HCT116 (cell line): Measurements from ENCODE around the gene ARMC8. TPM values are rescaled to one million over a fixed set of nuclear protein-coding genes. Genes with fewer than 3 reads are reported as not detected.

ENCODE experiments used
- ATAC-seq: fragments of 200-7000 bp; cut with Tn5 transposase; 2 replicates; pipeline ENCODE4 v1.9.1; 2020; ENCODE audit warnings: mild to moderate bottlenecking, moderate library complexity
- BruUV-seq: library from RNA; stranded (reverse); fragments of 400-500 nt; replicated peaks from 2 replicates; lab custom pipeline; 2021; lab: Mats Ljungman, UMichigan
- CTCF ChIA-PET: fragments of 300-600 bp; sonication (Branson Sonifier 250); formaldehyde crosslinking; loops from one replicate; lab custom pipeline; 2021; ENCODE audit warnings: antibody characterized with exemption; lab: Charles Lee
- POLR2A ChIA-PET: fragments of 300-600, 350-600 bp; sonication (Branson Sonifier 250); formaldehyde crosslinking; loops from one replicate; lab custom pipeline; 2021; ENCODE audit warnings: antibody characterized with exemption; lab: Charles Lee
- RAD21 ChIA-PET, 2 experiments: fragments of 300-600 bp; sonication (Branson Sonifier 250); formaldehyde crosslinking; loops; one replicate each; lab custom pipeline; 2023; ENCODE audit warnings: low total read pairs in 2 of 2; ENCODE audit not compliant: uncharacterized antibody in 2 of 2, unreplicated experiment in 2 of 2, low non-redundant PET in 1 of 2; lab: Charles Lee
- DNase-seq: peaks from one replicate; pipeline ENCODE4 v3.0.0-alpha.2; 2010; ENCODE audit warnings: low read depth, low spot score
- H2AFZ ChIP-seq: fragments of 200-600 bp; shearing (Covaris generic), sonication (generic); 2 replicates; pipeline ENCODE4 v1.6.1; 2017; ENCODE audit warnings: low read depth, mixed run types, mixed read lengths, antibody characterized with exemption, low read length; ENCODE audit not compliant: poor library complexity, severe bottlenecking
- H3K27ac ChIP-seq: 2 replicates; pipeline ENCODE4 v1.5.1; 2012; ENCODE audit warnings: low read depth, low read length
- H3K27me3 ChIP-seq: fragments of 200-600 bp; sonication (generic); 2 replicates; pipeline ENCODE4 v1.6.1; 2016; ENCODE audit warnings: mixed run types, low read length, mixed read lengths; ENCODE audit not compliant: insufficient read depth
- H3K36me3 ChIP-seq, 2 experiments: fragments of 200-500 bp in 1 of 2; fragments of 200-600 bp in 1 of 2; sonication (Bioruptor generic) in 1 of 2; sonication (generic) in 1 of 2; 2 replicates each; pipeline versions ENCODE4 v1.5.1 to v1.6.1; 2014 to 2016; ENCODE audit warnings: low read length in 2 of 2, inconsistent platforms in 1 of 2, mixed read lengths in 1 of 2, mixed run types in 1 of 2; ENCODE audit not compliant: insufficient read depth in 2 of 2, control insufficient read depth in 1 of 2
- H3K4me1 ChIP-seq, 2 experiments: fragments of 200-600 bp in 1 of 2; sonication (generic) in 1 of 2; 2 replicates each; pipeline versions ENCODE4 v1.5.1 to v1.6.1; 2012 to 2017; ENCODE audit warnings: low read length in 2 of 2, inconsistent platforms in 1 of 2, mild to moderate bottlenecking in 1 of 2, mixed read lengths in 1 of 2, mixed run types in 1 of 2, moderate library complexity in 1 of 2; ENCODE audit not compliant: insufficient read depth in 2 of 2, control insufficient read depth in 1 of 2
- H3K4me2 ChIP-seq: fragments of 200-600 bp; sonication (generic); 2 replicates; pipeline ENCODE4 v1.6.1; 2017; ENCODE audit warnings: mixed run types, low read length, mixed read lengths
- H3K4me3 ChIP-seq, 2 experiments: fragments of 200-600 bp in 1 of 2; sonication (generic) in 1 of 2; replicated peaks in 1 of 2; 2 replicates each; pipeline ENCODE4 v1.5.1; 2011 to 2016; ENCODE audit warnings: low read length in 2 of 2, control low read depth in 1 of 2, low read depth in 1 of 2, mild to moderate bottlenecking in 1 of 2, mixed read lengths in 1 of 2, mixed run types in 1 of 2
- H3K79me2 ChIP-seq: fragments of 200-600 bp; sonication (generic); 2 replicates; pipeline ENCODE4 v1.6.1; 2017; ENCODE audit warnings: mild to moderate bottlenecking, mixed run types, low read length, moderate library complexity, mixed read lengths; ENCODE audit not compliant: insufficient read depth
- H3K9ac ChIP-seq: fragments of 200-600 bp; sonication (generic); 2 replicates; pipeline ENCODE4 v1.6.1; 2016; ENCODE audit warnings: low read length, mixed read lengths
- H3K9me2 ChIP-seq: fragments of 200-600 bp; sonication (generic), shearing (Covaris generic); 2 replicates; pipeline ENCODE4 v1.6.1; 2017; ENCODE audit warnings: mixed run types, mild to moderate bottlenecking, moderate library complexity; ENCODE audit not compliant: insufficient read depth
- H3K9me3 ChIP-seq, 2 experiments: fragments of 200-500 bp in 1 of 2; fragments of 200-600 bp in 1 of 2; sonication (Bioruptor generic) in 1 of 2; sonication (generic) in 1 of 2; 2 replicates each; pipeline ENCODE4 v1.6.1; 2014 to 2017; ENCODE audit warnings: low read length in 2 of 2, mixed read lengths in 2 of 2, inconsistent platforms in 1 of 2, low read depth in 1 of 2, mild to moderate bottlenecking in 1 of 2, mixed run types in 1 of 2, moderate library complexity in 1 of 2; ENCODE audit not compliant: control insufficient read depth in 1 of 2, insufficient read depth in 1 of 2
- H4K20me1 ChIP-seq: fragments of 200-600 bp; sonication (generic), shearing (Covaris generic); 2 replicates; pipeline ENCODE4 v1.6.1; 2017; ENCODE audit warnings: mixed run types, mild to moderate bottlenecking, moderate library complexity; ENCODE audit not compliant: insufficient read depth
- EZH2phosphoT487 ChIP-seq: fragments of 200-600 bp; IDR thresholded peaks from 2 replicates; pipeline ENCODE4 v1.6.1; 2018; ENCODE audit warnings: antibody characterized with exemption, borderline replicate concordance
- FOSL1 ChIP-seq: IDR thresholded peaks from 2 replicates; pipeline ENCODE4 v1.6.1; 2012; ENCODE audit warnings: low read depth
- RAD21 ChIP-seq: IDR thresholded peaks from 2 replicates; pipeline ENCODE4 v1.6.1; 2012; ENCODE audit warnings: low read depth, mild to moderate bottlenecking
- SIN3A ChIP-seq: IDR thresholded peaks from 2 replicates; pipeline ENCODE4 v1.6.1; 2012; ENCODE audit warnings: low read depth
- SP1 ChIP-seq: IDR thresholded peaks from 2 replicates; pipeline ENCODE4 v1.6.1; 2012; ENCODE audit warnings: low read depth
- YY1 ChIP-seq: IDR thresholded peaks from 2 replicates; pipeline ENCODE4 v1.6.1; 2011; ENCODE audit warnings: low read length, low read depth, moderate library complexity, mild to moderate bottlenecking; ENCODE audit not compliant: insufficient replicate concordance; ENCODE audit errors: extremely low read depth
- ZFX ChIP-seq: fragments of 450-650 bp; IDR thresholded peaks from 2 replicates; pipeline ENCODE4 v1.6.1; 2017
- intact Hi-C: fragments of 100-400 bp; cut with micrococcal nuclease; formaldehyde crosslinking; loops from 2 replicates; pipeline ENCODE4 v1.10.0; 2022
- total RNA-seq: library from RNA; stranded (reverse); gene quantifications from one replicate; pipeline ENCODE4 v1.2.1, GENCODE V29; 2021; ENCODE audit not compliant: unreplicated experiment
- TF ChIP-seq, protein P1 (sequence below): IDR thresholded peaks from 2 replicates; pipeline ENCODE4 v1.6.1; 2011; ENCODE audit warnings: mild to moderate bottlenecking, low read length, moderate library complexity; ENCODE audit not compliant: insufficient replicate concordance; ENCODE audit errors: extremely low read depth
- TF ChIP-seq, protein P2 (sequence below): IDR thresholded peaks from 2 replicates; pipeline ENCODE4 v1.6.1; 2012; ENCODE audit warnings: low read depth

Gene ARMC8
- total RNA-seq, 1 experiment from 2014 or later = 36.2 TPM

DNA sequence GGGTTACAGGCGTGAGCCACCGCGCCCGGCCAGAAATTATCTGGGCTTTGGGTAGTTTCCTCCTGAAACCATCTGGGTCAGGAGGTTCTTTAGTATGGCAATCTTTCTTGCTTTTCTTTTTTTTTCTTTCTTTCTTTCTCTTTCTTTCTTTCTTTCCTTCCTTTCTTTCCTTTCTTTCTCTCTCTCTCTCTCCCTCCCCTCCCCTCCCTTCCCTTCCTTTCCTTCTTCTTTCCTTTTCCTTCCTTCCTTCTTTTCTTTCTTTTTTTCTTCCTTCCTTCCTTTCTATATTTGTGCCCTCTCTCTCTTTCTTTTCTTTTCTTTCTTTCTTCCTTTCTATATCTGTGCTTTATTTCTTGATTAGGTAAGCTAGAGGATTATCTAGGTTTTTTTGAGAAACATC, 29.4 kb upstream of the ARMC8 start:
- Histone ChIP-seq H4K20me1 (no peaks in the 10 kb centered on the region), H3K9me3 (no peaks in the 10 kb centered on the region), H3K36me3 (peaks cover 9 to 11% of the 10 kb centered on the region in 2 experiments; a peak in 3 of 4 replicates), H3K4me2 (no peak overlapping the region), H3K27me3 (no peaks in the 10 kb centered on the region), H3K9ac (no peak overlapping the region), H3K79me2 (no peaks in the 10 kb centered on the region), H2AFZ (no peak overlapping the region), H3K9me2 (no peaks in the 10 kb centered on the region), H3K4me1 (no peaks in the 10 kb centered on the region), H3K4me3 (no peak overlapping the region), H3K27ac (no peak overlapping the region)
- ATAC-seq (no peak), DNase-seq (no peak)
- TF ChIP-seq SP1 (no peak), SIN3A (no peak), FOSL1 (no peak), YY1 (no peak), RAD21 (no peak), EZH2phosphoT487 (no peak), ZFX (no peak)
- TF ChIP-seq, protein P1, sequence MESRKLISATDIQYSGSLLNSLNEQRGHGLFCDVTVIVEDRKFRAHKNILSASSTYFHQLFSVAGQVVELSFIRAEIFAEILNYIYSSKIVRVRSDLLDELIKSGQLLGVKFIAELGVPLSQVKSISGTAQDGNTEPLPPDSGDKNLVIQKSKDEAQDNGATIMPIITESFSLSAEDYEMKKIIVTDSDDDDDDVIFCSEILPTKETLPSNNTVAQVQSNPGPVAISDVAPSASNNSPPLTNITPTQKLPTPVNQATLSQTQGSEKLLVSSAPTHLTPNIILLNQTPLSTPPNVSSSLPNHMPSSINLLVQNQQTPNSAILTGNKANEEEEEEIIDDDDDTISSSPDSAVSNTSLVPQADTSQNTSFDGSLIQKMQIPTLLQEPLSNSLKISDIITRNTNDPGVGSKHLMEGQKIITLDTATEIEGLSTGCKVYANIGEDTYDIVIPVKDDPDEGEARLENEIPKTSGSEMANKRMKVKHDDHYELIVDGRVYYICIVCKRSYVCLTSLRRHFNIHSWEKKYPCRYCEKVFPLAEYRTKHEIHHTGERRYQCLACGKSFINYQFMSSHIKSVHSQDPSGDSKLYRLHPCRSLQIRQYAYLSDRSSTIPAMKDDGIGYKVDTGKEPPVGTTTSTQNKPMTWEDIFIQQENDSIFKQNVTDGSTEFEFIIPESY = no peak
- TF ChIP-seq, protein P2, sequence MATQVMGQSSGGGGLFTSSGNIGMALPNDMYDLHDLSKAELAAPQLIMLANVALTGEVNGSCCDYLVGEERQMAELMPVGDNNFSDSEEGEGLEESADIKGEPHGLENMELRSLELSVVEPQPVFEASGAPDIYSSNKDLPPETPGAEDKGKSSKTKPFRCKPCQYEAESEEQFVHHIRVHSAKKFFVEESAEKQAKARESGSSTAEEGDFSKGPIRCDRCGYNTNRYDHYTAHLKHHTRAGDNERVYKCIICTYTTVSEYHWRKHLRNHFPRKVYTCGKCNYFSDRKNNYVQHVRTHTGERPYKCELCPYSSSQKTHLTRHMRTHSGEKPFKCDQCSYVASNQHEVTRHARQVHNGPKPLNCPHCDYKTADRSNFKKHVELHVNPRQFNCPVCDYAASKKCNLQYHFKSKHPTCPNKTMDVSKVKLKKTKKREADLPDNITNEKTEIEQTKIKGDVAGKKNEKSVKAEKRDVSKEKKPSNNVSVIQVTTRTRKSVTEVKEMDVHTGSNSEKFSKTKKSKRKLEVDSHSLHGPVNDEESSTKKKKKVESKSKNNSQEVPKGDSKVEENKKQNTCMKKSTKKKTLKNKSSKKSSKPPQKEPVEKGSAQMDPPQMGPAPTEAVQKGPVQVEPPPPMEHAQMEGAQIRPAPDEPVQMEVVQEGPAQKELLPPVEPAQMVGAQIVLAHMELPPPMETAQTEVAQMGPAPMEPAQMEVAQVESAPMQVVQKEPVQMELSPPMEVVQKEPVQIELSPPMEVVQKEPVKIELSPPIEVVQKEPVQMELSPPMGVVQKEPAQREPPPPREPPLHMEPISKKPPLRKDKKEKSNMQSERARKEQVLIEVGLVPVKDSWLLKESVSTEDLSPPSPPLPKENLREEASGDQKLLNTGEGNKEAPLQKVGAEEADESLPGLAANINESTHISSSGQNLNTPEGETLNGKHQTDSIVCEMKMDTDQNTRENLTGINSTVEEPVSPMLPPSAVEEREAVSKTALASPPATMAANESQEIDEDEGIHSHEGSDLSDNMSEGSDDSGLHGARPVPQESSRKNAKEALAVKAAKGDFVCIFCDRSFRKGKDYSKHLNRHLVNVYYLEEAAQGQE = no peak
- intact Hi-C loops = no loop called here
- CTCF ChIA-PET = no interaction called here
- POLR2A ChIA-PET = interaction anchor here (0.6 kb wide), 1 partner anchor 8 kb away, joined by 9 read pairs; no protein-coding TSS in a partner anchor
- no TSS peak for BruUV-seq
- RAD21 ChIA-PET = no interaction called here
